CD4-positive, alpha-beta T cell treated with Interleukin-10 for 1 hour (primary cell): ENCODE measurements around the gene AARS2.

Experiments
- DNase-seq: peaks from one replicate; pipeline ENCODE4 v3.0.0-alpha.2; 2020

AARS2 gene

DNA sequence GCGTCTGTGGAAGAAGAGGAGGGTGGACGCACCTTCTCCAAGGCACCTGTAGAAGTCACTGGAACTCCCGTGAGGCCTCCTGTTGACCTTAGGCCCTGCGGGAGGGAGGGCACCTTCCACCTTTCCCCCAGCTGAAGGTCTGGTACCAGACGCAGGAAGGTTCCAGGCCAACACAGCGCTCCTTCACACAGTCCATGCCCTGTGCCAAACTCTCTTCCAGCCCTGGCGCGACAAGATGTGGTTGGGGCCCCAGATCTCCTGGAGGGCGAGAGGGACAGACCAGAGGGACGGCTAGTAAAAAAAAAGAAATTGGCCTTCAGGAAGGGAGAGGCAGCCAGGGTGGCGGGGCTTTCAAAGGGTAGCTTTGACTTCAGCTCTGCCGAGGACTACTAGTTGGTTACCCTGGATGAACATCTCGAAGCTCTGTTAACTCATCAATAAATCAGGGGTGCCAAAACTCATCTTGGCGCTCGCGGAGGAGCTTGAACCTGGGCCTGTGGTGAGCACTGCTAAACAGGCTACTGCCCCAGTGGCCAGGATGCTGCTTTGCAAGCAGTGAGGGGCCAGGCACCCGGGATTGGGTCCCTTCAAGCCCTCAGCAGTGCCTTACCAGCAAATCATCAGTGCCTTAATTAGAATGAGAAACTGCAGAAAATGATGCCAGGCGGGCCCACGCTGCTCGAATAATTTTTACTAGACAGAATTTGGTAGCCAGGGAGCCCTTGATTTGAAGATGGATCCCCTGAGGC, 14.9 kb downstream of the AARS2 start:
- DNase-seq, result no peak

GRCh38 chr6:44297063-44298038, 15.8 kb downstream of the AARS2 start:
- peak; percentile 32 for DNase-seq

- no peak for DNase-seq
Observed at GRCh38 chr6:44294832-44295791, 18.0 kb downstream of the AARS2 start.

GRCh38 chr6:44292661-44293365, 20.3 kb downstream of the AARS2 start:
- DNase-seq, result no peak

GRCh38 chr6:44291841-44292240, 21.3 kb downstream of the AARS2 start:
- no peak for DNase-seq

- no peak for DNase-seq
Observed at GRCh38 chr6:44289726-44290260, 23.4 kb downstream of the AARS2 start.

DNA sequence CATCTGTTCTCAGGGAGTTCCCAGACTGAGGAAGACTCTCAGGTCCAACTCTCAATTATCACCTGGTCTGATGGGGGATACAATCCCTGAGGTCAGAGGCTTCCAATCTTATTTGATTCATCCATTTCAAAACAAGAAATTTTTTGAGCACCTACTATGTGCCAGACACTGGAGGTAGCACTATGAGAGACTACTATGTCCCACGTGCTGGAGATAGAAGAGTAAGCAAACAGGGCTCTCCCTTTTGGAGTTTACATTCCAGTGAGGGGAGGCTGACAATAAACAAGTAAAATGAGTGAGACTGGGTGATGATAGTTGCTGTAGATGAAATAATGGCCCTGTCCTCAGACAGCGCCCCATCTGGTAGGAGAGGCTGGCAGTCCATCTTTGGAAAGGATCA, 26.4 kb downstream of the AARS2 start:
- no peak for DNase-seq

DNA sequence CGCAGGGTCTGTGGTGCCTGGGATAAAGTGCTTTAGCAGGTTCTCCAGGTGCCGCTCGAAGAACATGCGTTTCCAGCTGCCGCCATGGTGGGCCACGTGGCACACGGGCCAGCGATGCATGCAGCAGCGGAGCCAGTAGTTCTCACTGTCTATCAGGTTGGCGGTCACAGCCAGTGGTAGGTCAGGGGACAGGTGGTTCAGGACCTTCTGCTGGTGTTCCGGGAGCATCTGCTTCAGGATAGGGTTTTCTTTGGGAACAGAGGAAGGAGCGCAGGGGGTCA, 26.9 kb downstream of the AARS2 start:
- DNase-seq, result no peak

DNA sequence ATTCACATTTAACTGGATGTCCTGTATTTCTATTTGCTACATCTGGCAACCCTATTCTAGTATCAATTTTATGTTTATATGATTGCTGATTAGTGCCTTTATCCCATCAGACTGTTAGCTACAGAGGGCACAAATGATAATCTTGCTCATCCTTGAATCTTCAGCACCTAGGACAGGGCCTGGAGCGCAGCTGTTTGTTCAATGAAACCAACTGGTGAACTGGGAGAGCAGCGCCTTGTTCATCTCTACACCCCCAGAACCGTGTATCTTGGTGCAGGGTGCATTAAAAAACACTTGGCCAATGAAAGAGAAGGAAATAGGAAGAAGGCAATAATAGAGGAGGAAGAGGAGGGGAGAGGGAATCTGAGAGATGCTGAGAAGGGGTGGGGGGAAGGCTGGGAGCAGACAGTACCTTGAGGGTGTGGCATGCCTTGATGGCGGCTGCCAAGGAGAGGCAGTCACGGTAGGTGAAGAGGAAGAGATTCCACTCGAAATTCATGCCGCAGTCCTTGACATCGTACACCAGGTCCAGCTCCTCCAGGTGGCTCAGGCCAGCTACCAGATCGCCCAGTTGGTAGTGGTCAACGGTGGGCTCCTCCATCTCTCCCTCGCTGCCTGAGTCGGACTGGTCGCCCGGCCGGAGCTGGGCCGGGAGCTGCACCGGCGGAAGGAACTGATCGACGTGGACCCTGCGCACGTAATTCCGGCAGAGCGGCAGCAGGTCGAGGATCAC, 27.4 kb downstream of the AARS2 start:
- no peak for DNase-seq

GRCh38 chr6:44284867-44285266, 28.3 kb downstream of the AARS2 start:
- DNase-seq, result no peak

- DNase-seq, result no peak
Observed at GRCh38 chr6:44284121-44284520, 29.0 kb downstream of the AARS2 start.

- DNase-seq, result no peak
Observed at GRCh38 chr6:44278774-44279697, 34.1 kb downstream of the AARS2 start.

DNA sequence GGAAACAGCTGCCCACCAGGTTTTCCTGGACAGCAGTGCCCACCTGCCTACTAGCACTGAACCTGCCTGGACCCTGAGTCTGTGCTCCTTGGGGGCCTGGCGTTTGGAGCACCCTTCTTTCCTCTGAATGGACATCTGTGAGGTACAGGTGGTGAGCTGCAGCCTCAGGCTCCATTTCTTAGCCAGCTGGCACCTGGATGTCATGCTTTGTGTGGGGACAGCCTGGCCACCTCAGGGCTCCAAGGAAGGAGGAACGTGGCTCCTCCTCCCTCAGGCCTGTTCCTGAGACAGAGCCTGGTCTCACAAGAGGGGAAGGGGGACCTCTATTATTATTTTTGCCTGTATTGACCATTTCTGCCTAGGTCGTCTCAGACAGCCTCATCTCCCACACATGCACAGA, 34.8 kb downstream of the AARS2 start:
- no peak for DNase-seq

DNA sequence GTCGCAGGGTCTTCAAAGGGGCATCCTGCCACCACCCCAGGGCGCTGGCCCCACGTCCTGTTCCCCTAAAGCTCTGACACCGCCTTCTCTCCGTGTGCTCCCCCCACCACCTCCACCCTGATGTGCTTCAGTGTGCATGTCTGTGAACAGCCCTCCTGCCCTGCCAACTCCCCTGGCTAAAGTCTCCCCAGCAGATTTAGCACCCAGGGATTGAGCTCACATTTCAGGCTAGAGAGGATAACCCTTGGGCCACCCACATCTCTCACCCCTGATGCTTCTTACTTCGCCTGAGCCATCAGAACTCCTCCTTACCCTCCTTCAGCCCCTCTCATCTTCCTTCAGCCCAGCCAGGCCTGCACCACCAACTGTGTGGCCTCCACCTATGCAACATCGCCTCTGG, 35.4 kb downstream of the AARS2 start:
- DNase-seq, result no peak

DNA sequence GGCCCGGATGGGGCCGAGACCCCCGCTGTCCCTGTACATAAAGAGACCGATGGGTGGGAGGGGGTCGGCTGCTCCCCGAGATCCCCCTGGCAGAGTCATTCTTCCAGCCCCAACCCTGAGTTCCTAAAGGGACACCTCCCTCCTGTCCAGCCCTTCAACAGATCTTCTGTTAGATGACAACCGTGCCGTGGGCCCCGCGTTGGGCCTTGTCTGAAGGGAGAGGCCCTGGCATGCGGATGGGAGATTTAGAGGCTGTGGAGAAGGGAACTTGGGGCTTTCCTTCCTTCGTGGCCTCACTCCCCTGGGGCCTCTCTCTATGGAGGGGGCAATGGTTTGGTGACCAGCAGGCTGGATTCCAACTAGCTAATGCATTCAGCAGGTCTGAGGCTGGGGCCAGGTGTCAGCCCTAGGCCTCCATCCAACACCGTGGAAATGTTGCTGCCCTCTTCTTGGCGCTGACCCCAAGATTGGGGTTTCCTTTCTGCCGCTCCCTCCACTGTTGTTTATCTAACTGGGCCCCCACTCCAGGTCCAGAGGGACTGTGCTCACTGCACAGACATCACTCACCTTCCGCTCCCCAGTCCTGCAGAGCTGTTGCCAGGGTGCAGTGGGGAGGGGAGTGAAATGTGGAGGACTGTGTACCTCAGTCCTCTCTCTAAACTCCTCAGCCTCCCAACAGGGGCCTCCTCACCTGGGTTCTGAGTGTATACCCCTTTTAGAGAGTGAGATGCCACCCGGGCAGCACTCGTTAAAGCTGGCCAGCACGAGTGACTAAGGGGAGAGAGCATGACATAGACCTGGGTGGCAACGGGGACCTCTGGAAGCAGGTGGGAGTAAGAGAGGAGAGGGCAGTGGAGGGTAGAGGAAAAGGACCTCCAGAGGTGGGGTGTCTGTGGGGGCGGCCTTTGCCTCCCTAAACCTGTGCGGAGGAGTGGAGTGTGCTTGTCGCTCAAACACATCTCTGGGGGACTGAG, 36.2 kb downstream of the AARS2 start:
- no peak for DNase-seq

GRCh38 chr6:44275749-44276648, 37.1 kb downstream of the AARS2 start:
- no peak for DNase-seq

DNA sequence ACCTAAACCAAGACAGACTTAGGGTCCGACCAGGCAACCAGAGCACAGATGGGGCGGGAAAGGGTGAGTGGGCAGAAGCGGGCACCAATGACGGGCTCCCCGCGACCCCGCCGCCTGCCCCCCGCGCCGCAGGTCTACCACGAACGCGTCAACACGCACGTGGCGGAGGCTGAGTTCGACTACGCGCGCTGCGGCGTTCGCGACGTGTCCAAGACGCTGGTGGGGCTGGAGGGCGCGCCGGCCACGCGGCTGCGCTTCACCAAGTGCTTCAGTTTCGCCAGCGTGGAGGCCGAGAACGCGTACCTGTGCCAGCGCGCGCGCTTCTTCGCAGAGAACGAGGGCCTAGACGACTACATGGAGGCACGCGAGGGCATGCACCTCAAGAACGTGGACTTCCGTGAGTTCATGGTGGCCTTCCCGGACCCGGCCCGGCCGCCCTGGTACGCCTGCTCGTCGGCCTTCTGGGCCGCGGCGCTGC, 37.8 kb downstream of the AARS2 start:
- DNase-seq, result no peak

DNA sequence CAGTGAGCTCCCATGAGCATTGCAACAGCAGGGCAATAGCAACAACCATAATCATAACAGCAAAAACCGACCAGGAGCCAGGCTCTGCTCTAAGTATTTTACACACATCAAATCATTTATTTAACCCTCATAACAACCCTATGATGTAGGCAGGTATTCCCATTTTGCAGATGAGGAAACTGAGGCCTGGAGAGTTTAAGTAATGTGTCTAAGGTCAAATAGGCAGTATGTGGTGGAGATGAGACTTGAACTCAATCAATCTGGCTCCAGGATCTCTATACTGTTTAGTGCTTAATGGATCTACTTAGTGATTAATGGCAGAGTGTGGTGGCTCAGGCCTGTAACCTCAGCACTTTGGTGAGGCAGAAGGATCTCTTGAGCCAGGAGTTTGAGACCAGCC, 39.5 kb downstream of the AARS2 start:
- DNase-seq, result no peak
